Measurements from ENCODE around the gene TMX1. TPM values are rescaled to one million over a fixed set of nuclear protein-coding genes. Genes with fewer than 3 reads are reported as not detected.

Gene TMX1
- total and polyA plus RNA-seq, 9 donors = 11.2 to 28.7 (median 18.8) TPM

- WGBS, 3 donors = 15 to 29% (median 27%) methylated on average over 4 of the region's 4 CpGs
- TF ChIP-seq CTCF (IDR thresholded peaks at IDR 0.05) = no peak
- TF ChIP-seq POLR2A (IDR thresholded peaks at IDR 0.05) = no peak
- TF ChIP-seq EP300 (IDR thresholded peaks at IDR 0.05) = no peak
- DNase-seq = no peak
- Histone ChIP-seq H3K27me3 (no peaks in the 10 kb centered on the region), H3K27ac (no peak overlapping the region), H3K4me1 (ENCODE audit: insufficient read depth) (peaks cover 16% of the 10 kb centered on the region), H3K9me3 (no peaks in the 10 kb centered on the region), H3K36me3 (no peaks in the 10 kb centered on the region), H3K4me3 (no peak overlapping the region)
- intact Hi-C loops (cut with DNase I) = no loop called here
Measured at GRCh38 chr14:51304941-51305340, 64.9 kb downstream of the TMX1 start.

GRCh38 chr14:51305751-51306150 lies 65.7 kb downstream of the TMX1 start:
- Histone ChIP-seq H3K27ac (no peak overlapping the region), H3K36me3 (no peaks in the 10 kb centered on the region), H3K4me3 (no peak overlapping the region), H3K9me3 (no peaks in the 10 kb centered on the region), H3K27me3 (no peaks in the 10 kb centered on the region), H3K4me1 (ENCODE audit: insufficient read depth) (peaks cover 16% of the 10 kb centered on the region)
- 84 to 98% (median 90%) methylated on average over 1 of the region's 1 CpG for WGBS, 3 donors
- no peak for DNase-seq
- TF ChIP-seq CTCF (IDR thresholded peaks at IDR 0.05) (no peak), EP300 (IDR thresholded peaks at IDR 0.05) (no peak), POLR2A (IDR thresholded peaks at IDR 0.05) (no peak)
- intact Hi-C loops (cut with DNase I) = no loop called here

Small RNAs within 50 kb of the gene (small RNA-seq; reads per million reads assigned to genes)
- not detected for gene RF00019
- not detected for gene RF00156

Other genes with a start within 250 kb of the TMX1 start
- gene TRIM9, start 145.1 kb upstream of the TMX1 start, total RNA-seq = 1 to 10 TPM in 5 of 7 donors, under 1 TPM in 2; 0.36 to 8.7 (median 1.7) TPM
- gene TRIM9, start 145.1 kb upstream of the TMX1 start, polyA plus RNA-seq = 1 to 10 TPM in 1 of 2 donors, under 1 TPM in 1; 0.40 to 2.1 TPM